Calu3 (cell line): Measurements from ENCODE around the gene MNT. TPM values are rescaled to one million over a fixed set of nuclear protein-coding genes. Genes with fewer than 3 reads are reported as not detected.

Experiments used
- BruUV-seq: library from RNA; stranded (reverse); fragments of 400-500 nt; replicated peaks from 2 replicates; lab custom pipeline; 2021; lab: Mats Ljungman, UMichigan
- CTCF ChIA-PET: fragments of 300-600 bp; sonication (Branson Sonifier 250); formaldehyde crosslinking; loops from one replicate; lab custom pipeline; 2022; ENCODE audit warnings: antibody characterized with exemption; lab: Charles Lee
- DNase-seq: peaks from one replicate; pipeline ENCODE4 v3.0.0; 2022
- H3K27ac Mint-ChIP-seq: one replicate; pipeline ENCODE4 v1.8.0; 2022; ENCODE audit warnings: mixed read lengths; ENCODE audit not compliant: unreplicated experiment
- H3K27me3 Mint-ChIP-seq: one replicate; pipeline ENCODE4 v1.8.0; 2022; ENCODE audit warnings: mixed read lengths; ENCODE audit not compliant: unreplicated experiment
- H3K36me3 Mint-ChIP-seq: one replicate; pipeline ENCODE4 v1.8.0; 2022; ENCODE audit warnings: mild to moderate bottlenecking, moderate library complexity, mixed read lengths; ENCODE audit not compliant: insufficient read depth, unreplicated experiment
- H3K4me1 Mint-ChIP-seq: one replicate; pipeline ENCODE4 v1.8.0; 2022; ENCODE audit warnings: mild to moderate bottlenecking, low read depth, mixed read lengths; ENCODE audit not compliant: unreplicated experiment
- H3K4me3 Mint-ChIP-seq: one replicate; pipeline ENCODE4 v1.8.0; 2022; ENCODE audit warnings: mild to moderate bottlenecking, low read depth, moderate library complexity, mixed read lengths; ENCODE audit not compliant: unreplicated experiment
- H3K9me3 Mint-ChIP-seq: one replicate; pipeline ENCODE4 v1.8.0; 2022; ENCODE audit warnings: low read depth, mixed read lengths; ENCODE audit not compliant: unreplicated experiment
- intact Hi-C: fragments of 100-400 bp; cut with micrococcal nuclease; formaldehyde crosslinking; loops from one replicate; pipeline ENCODE4 v1.10.0; 2022; ENCODE audit not compliant: unreplicated experiment
- total RNA-seq: library from RNA; stranded (reverse); gene quantifications from 2 replicates; pipeline ENCODE4 v1.2.3, GENCODE V29; 2022
- TF ChIP-seq, protein P1 (sequence below): fragments of 200-600 bp; IDR thresholded peaks from one replicate; pipeline ENCODE4 v1.8.0; 2022; ENCODE audit warnings: antibody characterized with exemption; ENCODE audit not compliant: unreplicated experiment

The MNT gene
- total RNA-seq, 1 experiment from 2014 or later: 32.1 TPM

DNA sequence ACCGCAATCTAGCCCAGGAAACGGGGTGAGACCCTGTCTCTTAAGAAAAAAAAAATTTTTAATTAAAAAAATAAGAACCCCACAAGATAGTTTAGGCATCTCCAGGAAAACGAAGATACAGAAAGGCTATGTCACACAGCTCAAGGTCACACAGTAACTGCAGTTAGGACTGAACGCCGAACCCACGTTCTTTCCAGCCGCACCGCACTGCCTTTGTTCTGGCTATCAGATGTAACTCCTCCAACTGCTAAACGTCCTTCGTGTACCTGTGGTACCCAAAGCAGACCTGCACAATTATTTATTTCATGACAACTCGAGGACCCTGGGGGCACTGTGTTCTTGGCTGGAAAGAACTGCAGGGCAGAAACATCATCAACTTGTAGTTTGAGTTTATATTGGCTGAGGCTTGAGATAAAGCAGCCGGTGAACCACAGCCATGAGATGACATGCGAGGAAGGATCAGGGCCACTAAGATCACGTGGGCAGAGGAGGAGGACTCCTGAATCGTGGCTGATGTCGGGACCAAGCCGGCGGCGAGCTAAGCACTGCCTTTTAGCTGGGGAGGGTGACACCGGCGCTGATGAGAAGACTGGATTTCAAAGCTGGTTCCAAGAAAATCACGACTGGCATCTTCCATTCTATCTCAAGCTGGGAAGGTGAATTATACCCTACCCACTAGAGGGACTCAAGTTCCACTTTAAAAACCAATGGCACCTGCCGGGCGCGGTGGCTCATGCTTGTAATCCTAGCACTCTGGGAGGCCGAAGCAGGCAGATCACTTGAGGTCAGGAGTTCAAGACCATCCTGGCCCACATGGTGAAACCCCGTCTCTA, 20.7 kb upstream of the MNT start:
- Mint-ChIP-seq H3K27ac (no peak overlapping the region), H3K36me3 (peaks cover 14% of the 10 kb centered on the region), H3K4me1 (no peaks in the 10 kb centered on the region), H3K27me3 (no peaks in the 10 kb centered on the region), H3K4me3 (no peak overlapping the region), H3K9me3 (no peaks in the 10 kb centered on the region)
- no TSS peak for BruUV-seq
- intact Hi-C loops: no loop called here
- TF ChIP-seq, protein P1, sequence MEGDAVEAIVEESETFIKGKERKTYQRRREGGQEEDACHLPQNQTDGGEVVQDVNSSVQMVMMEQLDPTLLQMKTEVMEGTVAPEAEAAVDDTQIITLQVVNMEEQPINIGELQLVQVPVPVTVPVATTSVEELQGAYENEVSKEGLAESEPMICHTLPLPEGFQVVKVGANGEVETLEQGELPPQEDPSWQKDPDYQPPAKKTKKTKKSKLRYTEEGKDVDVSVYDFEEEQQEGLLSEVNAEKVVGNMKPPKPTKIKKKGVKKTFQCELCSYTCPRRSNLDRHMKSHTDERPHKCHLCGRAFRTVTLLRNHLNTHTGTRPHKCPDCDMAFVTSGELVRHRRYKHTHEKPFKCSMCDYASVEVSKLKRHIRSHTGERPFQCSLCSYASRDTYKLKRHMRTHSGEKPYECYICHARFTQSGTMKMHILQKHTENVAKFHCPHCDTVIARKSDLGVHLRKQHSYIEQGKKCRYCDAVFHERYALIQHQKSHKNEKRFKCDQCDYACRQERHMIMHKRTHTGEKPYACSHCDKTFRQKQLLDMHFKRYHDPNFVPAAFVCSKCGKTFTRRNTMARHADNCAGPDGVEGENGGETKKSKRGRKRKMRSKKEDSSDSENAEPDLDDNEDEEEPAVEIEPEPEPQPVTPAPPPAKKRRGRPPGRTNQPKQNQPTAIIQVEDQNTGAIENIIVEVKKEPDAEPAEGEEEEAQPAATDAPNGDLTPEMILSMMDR: no peak
- no peak for DNase-seq
- CTCF ChIA-PET: no interaction called here

DNA sequence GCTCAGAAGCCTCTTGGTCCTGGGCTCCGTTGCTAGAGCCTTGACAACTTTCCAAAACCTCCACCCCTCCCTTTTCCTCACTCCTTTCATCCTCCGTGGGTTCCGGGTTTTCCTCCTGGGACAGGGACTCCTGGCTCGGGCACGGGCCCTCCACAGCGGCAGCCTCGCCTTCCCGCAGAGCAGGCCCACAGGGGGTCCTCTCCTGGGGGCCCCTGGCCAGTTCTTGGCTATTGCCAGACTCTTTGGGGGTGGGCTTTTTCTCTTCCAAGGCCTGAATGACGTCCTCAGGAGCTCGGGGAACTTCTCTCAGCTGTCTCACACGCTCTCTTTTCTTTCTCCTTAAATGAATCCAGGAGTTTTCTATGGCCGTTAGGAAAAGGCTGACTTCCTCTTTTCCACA, 19.3 kb upstream of the MNT start:
- DNase-seq: no peak
- Mint-ChIP-seq H3K4me3 (no peak overlapping the region), H3K4me1 (no peaks in the 10 kb centered on the region), H3K27ac (no peak overlapping the region), H3K27me3 (no peaks in the 10 kb centered on the region), H3K9me3 (no peaks in the 10 kb centered on the region), H3K36me3 (peaks cover 8% of the 10 kb centered on the region)
- TF ChIP-seq, protein P1: no peak
- BruUV-seq: TSS peak; percentile 18
- CTCF ChIA-PET: no interaction called here
- intact Hi-C loops: no loop called here

DNA sequence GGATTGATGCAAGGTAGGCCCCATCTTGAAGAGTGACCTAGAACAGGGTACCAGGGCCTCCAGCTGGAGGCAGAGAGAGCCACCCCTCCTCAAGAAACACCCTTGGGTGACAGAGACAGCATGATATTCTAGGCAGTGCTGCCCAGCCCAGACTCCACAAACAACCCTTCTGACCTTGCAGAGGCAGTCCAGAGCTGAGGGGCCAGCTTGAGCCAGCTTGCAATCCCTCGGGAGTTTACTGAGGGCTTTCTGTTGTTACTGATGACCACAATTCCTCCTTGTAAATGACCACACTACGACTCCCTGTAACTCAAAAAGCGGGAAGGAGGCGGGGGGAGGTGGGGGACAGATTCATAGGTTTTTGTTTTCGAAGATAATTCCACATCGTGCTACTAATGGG, 18.6 kb upstream of the MNT start:
- Mint-ChIP-seq H3K36me3 (peaks cover 15% of the 10 kb centered on the region), H3K4me3 (no peak overlapping the region), H3K27me3 (no peaks in the 10 kb centered on the region), H3K9me3 (no peaks in the 10 kb centered on the region), H3K27ac (no peak overlapping the region), H3K4me1 (no peaks in the 10 kb centered on the region)
- no peak for DNase-seq
- BruUV-seq: no TSS peak
- TF ChIP-seq, protein P1: no peak
- CTCF ChIA-PET: no interaction called here
- intact Hi-C loops: no loop called here

DNA sequence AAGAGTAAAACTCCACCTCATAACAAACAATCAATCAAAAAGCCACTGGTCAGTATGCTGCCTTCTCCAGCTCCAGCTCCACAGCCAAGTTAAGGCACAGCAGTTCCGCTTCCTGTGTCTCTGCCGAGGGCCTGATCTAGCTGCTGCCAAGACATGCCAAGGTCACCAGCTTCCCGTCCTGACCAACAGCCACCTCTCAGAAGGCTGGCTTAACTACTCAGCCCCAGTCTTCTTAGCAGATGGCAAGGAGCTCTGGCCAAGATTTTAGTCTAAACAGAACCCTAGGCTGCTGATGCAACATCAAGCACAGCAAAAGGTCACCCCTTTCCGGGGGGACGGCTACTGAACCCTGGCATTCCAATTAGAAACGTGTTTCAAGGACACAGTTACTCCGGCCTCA, 17.7 kb upstream of the MNT start:
- TF ChIP-seq, protein P1: no peak
- Mint-ChIP-seq H3K36me3 (peaks cover 15% of the 10 kb centered on the region), H3K27ac (no peak overlapping the region), H3K9me3 (no peaks in the 10 kb centered on the region), H3K27me3 (no peaks in the 10 kb centered on the region), H3K4me1 (no peaks in the 10 kb centered on the region), H3K4me3 (no peak overlapping the region)
- no peak for DNase-seq
- intact Hi-C loops: no loop called here
- BruUV-seq: no TSS peak
- CTCF ChIA-PET: no interaction called here
